Osteoblast (primary cell): ENCODE measurements around the gene ASCC1. TPM values are rescaled to one million over a fixed set of nuclear protein-coding genes. Genes with fewer than 3 reads are reported as not detected.

Experiments
- DNase-seq: peaks from one replicate; pipeline ENCODE4 v3.0.0; 2011; ENCODE audit warnings: low spot score, mixed read lengths; ENCODE audit not compliant: insufficient read length; ENCODE audit errors: missing footprints
- H2AFZ ChIP-seq: 2 replicates; pipeline ENCODE4 v1.6.0; 2011; ENCODE audit warnings: mild to moderate bottlenecking, low read length
- H3K27ac ChIP-seq: 2 replicates; pipeline ENCODE4 v1.5.1; 2011; ENCODE audit warnings: mild to moderate bottlenecking, low read depth, low read length, moderate library complexity
- H3K27me3 ChIP-seq: 2 replicates; pipeline ENCODE4 v1.6.0; 2012; ENCODE audit warnings: mild to moderate bottlenecking, control low read depth, inconsistent platforms, low read length, moderate library complexity; ENCODE audit not compliant: insufficient read depth
- H3K36me3 ChIP-seq: 2 replicates; pipeline ENCODE4 v1.5.1; 2011; ENCODE audit warnings: mild to moderate bottlenecking, low read length, control low read depth, moderate library complexity; ENCODE audit not compliant: insufficient read depth
- H3K4me1 ChIP-seq: 2 replicates; pipeline ENCODE4 v1.5.1; 2011; ENCODE audit warnings: mild to moderate bottlenecking, low read length, control low read depth, moderate library complexity; ENCODE audit not compliant: insufficient read depth
- H3K4me2 ChIP-seq: 2 replicates; pipeline ENCODE4 v1.6.0; 2011; ENCODE audit warnings: mild to moderate bottlenecking, low read length; ENCODE audit not compliant: insufficient read depth
- H3K4me3 ChIP-seq: fragments of 200-600 bp; sonication (generic); 3 replicates; pipeline ENCODE4 v1.5.1; 2012; ENCODE audit warnings: mild to moderate bottlenecking, low read length, inconsistent platforms; ENCODE audit not compliant: insufficient read depth
- H3K79me2 ChIP-seq: 2 replicates; pipeline ENCODE4 v1.6.0; 2012; ENCODE audit warnings: mild to moderate bottlenecking, low read length, control low read depth, inconsistent platforms; ENCODE audit not compliant: insufficient read depth
- H3K9me3 ChIP-seq: 2 replicates; pipeline ENCODE4 v1.5.1; 2011; ENCODE audit warnings: low read depth, low read length, control low read depth
- H4K20me1 ChIP-seq: 2 replicates; pipeline ENCODE4 v1.6.0; 2012; ENCODE audit warnings: mild to moderate bottlenecking, low read length, control low read depth; ENCODE audit not compliant: insufficient read depth
- total RNA-seq: library from RNA; depleted of rRNA; stranded (reverse); fragments of >200 nt; gene quantifications from 2 replicates; pipeline ENCODE4 v1.2.3, GENCODE V29; 2012
- TF ChIP-seq, protein P1 (sequence below): IDR thresholded peaks from 2 replicates; pipeline ENCODE4 v1.5.1; 2011; ENCODE audit warnings: mild to moderate bottlenecking, low read depth, low read length, moderate library complexity; ENCODE audit errors: extremely low read depth

Gene ASCC1
- total RNA-seq, 1 donor = 40.2 TPM

DNA sequence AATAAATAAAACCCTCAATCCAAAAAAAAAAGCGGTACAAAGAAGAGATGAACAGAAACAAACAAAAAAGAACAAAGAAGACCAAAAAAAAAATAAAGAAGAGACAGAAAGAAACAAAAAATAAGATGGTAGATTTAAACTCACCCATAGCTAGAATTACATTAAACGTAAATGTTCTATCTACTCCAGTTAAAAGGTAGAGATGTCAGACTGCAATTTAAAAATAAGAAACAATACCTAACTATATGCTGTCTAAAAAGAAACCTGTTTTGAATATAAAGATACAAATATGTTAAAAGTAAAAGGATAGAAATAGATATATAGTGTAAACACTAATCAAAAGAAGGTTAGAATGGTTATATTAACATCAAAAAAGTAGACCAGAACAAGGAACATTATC lies 31.9 kb downstream of the ASCC1 start:
- H2AFZ ChIP-seq = no peak overlapping the region
- H3K27me3 ChIP-seq = no peaks in the 10 kb centered on the region
- DNase-seq = no peak
- H3K4me1 ChIP-seq = no peaks in the 10 kb centered on the region
- no peaks in the 10 kb centered on the region for H3K9me3 ChIP-seq
- H3K4me2 ChIP-seq = no peak overlapping the region
- no peaks in the 10 kb centered on the region for H3K36me3 ChIP-seq
- no peaks in the 10 kb centered on the region for H4K20me1 ChIP-seq
- no peak overlapping the region for H3K4me3 ChIP-seq
- no peak overlapping the region for H3K27ac ChIP-seq
- no peaks in the 10 kb centered on the region for H3K79me2 ChIP-seq
- TF ChIP-seq, protein P1, sequence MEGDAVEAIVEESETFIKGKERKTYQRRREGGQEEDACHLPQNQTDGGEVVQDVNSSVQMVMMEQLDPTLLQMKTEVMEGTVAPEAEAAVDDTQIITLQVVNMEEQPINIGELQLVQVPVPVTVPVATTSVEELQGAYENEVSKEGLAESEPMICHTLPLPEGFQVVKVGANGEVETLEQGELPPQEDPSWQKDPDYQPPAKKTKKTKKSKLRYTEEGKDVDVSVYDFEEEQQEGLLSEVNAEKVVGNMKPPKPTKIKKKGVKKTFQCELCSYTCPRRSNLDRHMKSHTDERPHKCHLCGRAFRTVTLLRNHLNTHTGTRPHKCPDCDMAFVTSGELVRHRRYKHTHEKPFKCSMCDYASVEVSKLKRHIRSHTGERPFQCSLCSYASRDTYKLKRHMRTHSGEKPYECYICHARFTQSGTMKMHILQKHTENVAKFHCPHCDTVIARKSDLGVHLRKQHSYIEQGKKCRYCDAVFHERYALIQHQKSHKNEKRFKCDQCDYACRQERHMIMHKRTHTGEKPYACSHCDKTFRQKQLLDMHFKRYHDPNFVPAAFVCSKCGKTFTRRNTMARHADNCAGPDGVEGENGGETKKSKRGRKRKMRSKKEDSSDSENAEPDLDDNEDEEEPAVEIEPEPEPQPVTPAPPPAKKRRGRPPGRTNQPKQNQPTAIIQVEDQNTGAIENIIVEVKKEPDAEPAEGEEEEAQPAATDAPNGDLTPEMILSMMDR = no peak

DNA sequence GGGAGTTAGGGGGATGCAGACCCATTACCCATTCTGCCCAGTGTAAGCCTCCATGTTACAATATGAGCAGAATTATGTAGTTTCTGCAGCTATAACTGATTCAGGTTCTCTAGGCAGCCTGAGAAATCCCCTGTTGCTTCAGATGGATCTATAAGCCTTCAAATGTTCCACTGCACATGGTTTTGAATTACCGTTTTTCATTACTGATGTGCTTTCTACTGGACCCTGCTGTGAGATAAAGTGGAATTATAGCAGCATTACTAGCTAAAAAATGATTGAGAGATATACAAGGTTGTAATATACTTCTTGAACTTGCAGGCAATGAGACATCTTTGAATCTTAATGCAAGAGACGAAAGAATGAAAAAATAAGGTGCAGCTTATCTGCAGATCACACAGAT lies 38.6 kb downstream of the ASCC1 start:
- TF ChIP-seq, protein P1 = no peak
- H3K9me3 ChIP-seq = no peaks in the 10 kb centered on the region

DNA sequence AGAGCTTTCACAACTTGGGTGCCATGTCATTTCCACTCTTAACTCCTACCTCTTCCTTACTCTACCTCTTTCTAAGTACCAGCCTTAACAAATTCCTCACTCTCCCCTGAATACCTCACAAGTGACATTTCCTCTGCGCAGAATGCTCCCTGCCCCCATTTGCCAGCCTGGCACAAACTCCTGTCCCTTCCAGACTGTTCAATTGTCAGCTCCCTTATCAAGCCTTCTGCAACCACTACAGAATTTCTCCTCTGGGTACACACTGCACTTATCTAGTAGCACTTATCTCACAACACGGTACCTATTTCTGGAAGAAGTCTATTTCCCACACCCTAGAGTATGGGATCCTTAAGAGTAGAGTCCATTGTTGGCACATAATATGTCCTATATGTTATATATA lies 39.4 kb downstream of the ASCC1 start:
- no peak overlapping the region for H3K4me3 ChIP-seq
- TF ChIP-seq, protein P1 = no peak
- DNase-seq = no peak
- no peaks in the 10 kb centered on the region for H3K79me2 ChIP-seq
- no peak overlapping the region for H3K27ac ChIP-seq
- no peak overlapping the region for H2AFZ ChIP-seq
- no peaks in the 10 kb centered on the region for H3K9me3 ChIP-seq
- H3K4me2 ChIP-seq = no peak overlapping the region
- H3K27me3 ChIP-seq = no peaks in the 10 kb centered on the region
- H4K20me1 ChIP-seq = no peaks in the 10 kb centered on the region
- H3K4me1 ChIP-seq = peaks cover 10% of the 10 kb centered on the region
- no peaks in the 10 kb centered on the region for H3K36me3 ChIP-seq

More for the DNA sequence above, 38.6 kb downstream of the ASCC1 start:
- H2AFZ ChIP-seq = no peak overlapping the region
- no peaks in the 10 kb centered on the region for H4K20me1 ChIP-seq
- H3K4me2 ChIP-seq = no peak overlapping the region
- no peaks in the 10 kb centered on the region for H3K36me3 ChIP-seq
- no peaks in the 10 kb centered on the region for H3K79me2 ChIP-seq
- no peak for DNase-seq
- peaks cover 10% of the 10 kb centered on the region for H3K4me1 ChIP-seq
- no peaks in the 10 kb centered on the region for H3K27me3 ChIP-seq
- H3K4me3 ChIP-seq = no peak overlapping the region
- no peak overlapping the region for H3K27ac ChIP-seq

DNA sequence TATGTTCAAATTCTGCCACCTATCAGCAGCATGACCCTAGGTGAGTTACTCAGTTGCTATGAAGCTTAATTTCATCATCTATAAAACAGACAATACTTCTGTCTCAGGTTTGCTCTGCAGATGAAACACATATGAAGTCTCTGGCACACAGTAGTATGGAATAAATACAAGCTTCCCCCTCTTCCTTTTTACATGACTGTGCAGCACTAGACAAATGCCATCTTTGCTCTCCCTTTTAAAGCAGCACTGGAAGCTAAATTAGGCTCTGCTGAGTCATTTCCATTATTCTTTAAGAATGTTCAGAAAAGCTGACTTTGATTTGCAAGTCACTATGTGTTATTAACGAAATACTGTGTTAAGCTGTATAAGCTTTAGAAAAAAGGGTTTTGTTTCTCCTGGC lies 40.9 kb downstream of the ASCC1 start:
- TF ChIP-seq, protein P1 = no peak
- Histone ChIP-seq H3K27ac (peak overlapping the region; percentile 9), H3K9me3 (no peaks in the 10 kb centered on the region), H4K20me1 (no peaks in the 10 kb centered on the region), H3K4me2 (no peak overlapping the region), H3K4me3 (no peak overlapping the region), H2AFZ (no peak overlapping the region), H3K4me1 (peaks cover 16% of the 10 kb centered on the region), H3K36me3 (no peaks in the 10 kb centered on the region), H3K27me3 (no peaks in the 10 kb centered on the region), H3K79me2 (no peaks in the 10 kb centered on the region)
- no peak for DNase-seq
